Tibial nerve (tissue), 3 donors: ENCODE measurements around the gene RPTOR.

Source experiments
- POLR2A ChIP-seq, 2 donors: fragments of 450-650 bp; IDR thresholded peaks; one replicate each; pipeline ENCODE4 v1.6.1; 2017; ENCODE audit warnings: antibody characterized with exemption in 2 of 2, mild to moderate bottlenecking in 2 of 2, moderate library complexity in 2 of 2
- TF ChIP-seq, protein P1 (sequence below), 5 experiments: fragments of 200-600 bp in 3 of 5; fragments of 450-650 bp in 2 of 5; sonication (generic) in 3 of 5; IDR thresholded peaks; one replicate each; pipeline ENCODE4 v1.5.1; 2016 to 2019; ENCODE audit warnings: antibody characterized with exemption in 5 of 5, mild to moderate bottlenecking in 3 of 5, moderate library complexity in 2 of 5

DNA sequence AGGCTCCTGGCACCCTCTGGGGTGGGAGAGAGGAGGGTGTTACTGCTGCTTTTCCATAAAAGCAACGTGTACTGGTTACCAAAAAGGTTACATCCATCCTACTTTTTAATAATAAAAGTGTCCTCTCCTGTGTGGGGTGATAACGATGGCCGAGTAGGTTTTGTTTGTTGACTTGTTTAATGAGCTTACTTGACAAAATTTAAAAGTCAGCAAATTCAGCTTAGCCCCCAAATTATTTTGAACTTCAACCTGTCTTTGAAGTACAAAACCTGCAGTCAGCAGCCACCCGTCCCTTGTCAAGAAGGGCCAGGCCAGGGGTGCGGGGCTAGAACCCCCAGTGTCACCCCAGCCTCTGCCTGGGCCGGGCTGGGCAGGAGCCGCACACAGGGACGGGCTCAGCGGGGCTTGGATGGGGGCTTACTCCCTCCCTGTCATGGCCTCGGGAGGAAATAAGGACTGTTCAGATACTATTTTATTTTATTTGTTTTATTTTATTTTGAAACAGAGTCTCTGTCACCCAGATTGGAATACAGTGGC, 343.1 kb downstream of the RPTOR start:
- no peak for TF ChIP-seq POLR2A (IDR thresholded peaks at IDR 0.05)
- TF ChIP-seq, protein P1, sequence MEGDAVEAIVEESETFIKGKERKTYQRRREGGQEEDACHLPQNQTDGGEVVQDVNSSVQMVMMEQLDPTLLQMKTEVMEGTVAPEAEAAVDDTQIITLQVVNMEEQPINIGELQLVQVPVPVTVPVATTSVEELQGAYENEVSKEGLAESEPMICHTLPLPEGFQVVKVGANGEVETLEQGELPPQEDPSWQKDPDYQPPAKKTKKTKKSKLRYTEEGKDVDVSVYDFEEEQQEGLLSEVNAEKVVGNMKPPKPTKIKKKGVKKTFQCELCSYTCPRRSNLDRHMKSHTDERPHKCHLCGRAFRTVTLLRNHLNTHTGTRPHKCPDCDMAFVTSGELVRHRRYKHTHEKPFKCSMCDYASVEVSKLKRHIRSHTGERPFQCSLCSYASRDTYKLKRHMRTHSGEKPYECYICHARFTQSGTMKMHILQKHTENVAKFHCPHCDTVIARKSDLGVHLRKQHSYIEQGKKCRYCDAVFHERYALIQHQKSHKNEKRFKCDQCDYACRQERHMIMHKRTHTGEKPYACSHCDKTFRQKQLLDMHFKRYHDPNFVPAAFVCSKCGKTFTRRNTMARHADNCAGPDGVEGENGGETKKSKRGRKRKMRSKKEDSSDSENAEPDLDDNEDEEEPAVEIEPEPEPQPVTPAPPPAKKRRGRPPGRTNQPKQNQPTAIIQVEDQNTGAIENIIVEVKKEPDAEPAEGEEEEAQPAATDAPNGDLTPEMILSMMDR (IDR thresholded peaks at IDR 0.05), result no peak
